ENCODE data around the gene CTPS2.
"Not testable (repeated sequence)": the region's sequence is repeated elsewhere in the genome, so short reads cannot be mapped to it uniquely, and the experiment has no call there.

CTPS2 gene

DNA sequence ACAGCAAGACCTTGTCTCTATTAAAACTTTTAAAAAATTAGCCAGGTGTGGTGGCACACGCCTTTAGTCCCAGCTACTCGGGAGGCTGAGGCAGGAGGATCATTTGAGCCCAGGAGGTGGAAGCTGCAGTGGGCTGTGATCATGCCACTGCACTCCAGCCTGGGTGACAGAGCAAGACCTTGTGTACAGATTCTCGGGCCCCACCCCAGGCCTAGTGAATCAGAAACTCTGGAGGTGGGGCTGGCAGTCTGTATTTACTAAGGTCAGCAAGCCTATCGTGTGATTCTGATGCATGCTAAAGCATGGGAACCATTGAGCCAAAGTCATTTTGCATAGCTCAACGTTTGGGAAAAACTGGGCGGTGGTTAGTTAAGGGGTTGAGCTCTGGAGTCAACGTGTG, 59.0 kb downstream of the CTPS2 start:
- Mint-ChIP-seq H3K36me3 (ENCODE audit: low read depth) (peaks cover 2% of the 10 kb centered on the region), H3K4me3 (no peak overlapping the region), H3K9me3 (no peaks in the 10 kb centered on the region), H3K27ac (no peak overlapping the region), H3K4me1 (no peaks in the 10 kb centered on the region), H3K27me3 (no peaks in the 10 kb centered on the region)
- DNase-seq = no peak
- no peak for ATAC-seq

DNA sequence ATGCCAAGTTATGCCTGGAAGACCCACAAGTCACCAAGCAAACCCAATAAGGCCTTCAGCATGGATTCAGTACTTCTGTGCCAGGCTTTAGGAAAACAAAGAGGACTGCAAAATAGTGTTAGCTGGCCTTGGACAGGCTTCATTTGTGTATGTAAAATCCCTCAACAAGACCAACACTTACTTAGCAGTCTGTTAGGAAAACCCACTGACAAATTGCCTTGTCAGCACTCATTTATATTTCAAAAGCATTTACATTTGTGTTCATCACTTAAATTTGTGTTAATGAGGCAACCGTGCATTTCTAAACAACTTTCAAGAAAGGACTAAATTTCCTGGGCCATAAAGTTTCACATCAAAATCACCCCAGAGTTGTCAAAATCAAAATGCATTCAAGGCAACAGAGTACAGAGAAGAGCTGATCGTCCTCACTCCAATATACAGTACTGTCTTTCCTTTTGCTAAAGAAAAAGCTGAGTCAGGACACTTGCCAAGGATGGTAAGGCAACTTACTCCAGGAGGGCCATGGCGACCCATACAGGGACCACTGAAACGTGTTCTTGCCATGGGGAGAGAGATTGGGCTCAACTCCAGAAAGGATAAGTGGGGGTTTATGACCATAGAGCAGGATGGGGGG, 61.0 kb downstream of the CTPS2 start:
- no peaks in the 10 kb centered on the region for H3K4me1 Mint-ChIP-seq
- DNase-seq (no peak), ATAC-seq (no peak)
- no peaks in the 10 kb centered on the region for H3K27me3 Mint-ChIP-seq
- no peaks in the 10 kb centered on the region for H3K9me3 Mint-ChIP-seq
- H3K36me3 Mint-ChIP-seq (ENCODE audit: low read depth) = peaks cover 4% of the 10 kb centered on the region
- H3K4me3 Mint-ChIP-seq = no peak overlapping the region
- H3K27ac Mint-ChIP-seq = no peak overlapping the region

DNA sequence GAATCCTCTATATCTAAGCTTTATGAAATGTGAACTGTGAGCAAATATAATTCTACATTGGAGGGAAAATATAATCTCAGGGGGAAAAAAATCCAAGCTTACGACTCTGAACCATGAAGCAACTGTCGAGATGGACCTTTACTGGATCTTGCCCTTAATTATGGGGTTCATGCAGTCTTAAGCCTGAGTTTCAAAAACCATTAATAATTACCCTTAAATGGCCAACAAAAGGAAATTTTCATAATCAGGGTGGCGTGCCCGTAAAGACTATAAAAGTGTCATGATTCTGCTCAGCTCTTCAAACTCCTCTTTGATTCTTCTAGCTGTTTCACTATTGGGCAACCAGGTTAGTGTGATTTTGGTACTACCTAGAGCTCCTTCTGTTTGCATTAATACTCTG, 62.6 kb downstream of the CTPS2 start, which contains the start of gene S100G:
Gene S100G (plus strand): TSS at position 301 of the 400 bp plus-strand sequence. CDS start 849 bp downstream, outside the sequence.
- Mint-ChIP-seq H3K4me3 (no peak within 1 kb of the TSS), H3K27me3 (no peaks in the 10 kb centered on the region), H3K9me3 (no peaks in the 10 kb centered on the region), H3K27ac (no peak within 1 kb of the TSS), H3K4me1 (no peaks in the 10 kb centered on the region), H3K36me3 (ENCODE audit: low read depth) (peaks cover 4% of the 10 kb centered on the region)
- ATAC-seq (no peak), DNase-seq (no peak)

DNA sequence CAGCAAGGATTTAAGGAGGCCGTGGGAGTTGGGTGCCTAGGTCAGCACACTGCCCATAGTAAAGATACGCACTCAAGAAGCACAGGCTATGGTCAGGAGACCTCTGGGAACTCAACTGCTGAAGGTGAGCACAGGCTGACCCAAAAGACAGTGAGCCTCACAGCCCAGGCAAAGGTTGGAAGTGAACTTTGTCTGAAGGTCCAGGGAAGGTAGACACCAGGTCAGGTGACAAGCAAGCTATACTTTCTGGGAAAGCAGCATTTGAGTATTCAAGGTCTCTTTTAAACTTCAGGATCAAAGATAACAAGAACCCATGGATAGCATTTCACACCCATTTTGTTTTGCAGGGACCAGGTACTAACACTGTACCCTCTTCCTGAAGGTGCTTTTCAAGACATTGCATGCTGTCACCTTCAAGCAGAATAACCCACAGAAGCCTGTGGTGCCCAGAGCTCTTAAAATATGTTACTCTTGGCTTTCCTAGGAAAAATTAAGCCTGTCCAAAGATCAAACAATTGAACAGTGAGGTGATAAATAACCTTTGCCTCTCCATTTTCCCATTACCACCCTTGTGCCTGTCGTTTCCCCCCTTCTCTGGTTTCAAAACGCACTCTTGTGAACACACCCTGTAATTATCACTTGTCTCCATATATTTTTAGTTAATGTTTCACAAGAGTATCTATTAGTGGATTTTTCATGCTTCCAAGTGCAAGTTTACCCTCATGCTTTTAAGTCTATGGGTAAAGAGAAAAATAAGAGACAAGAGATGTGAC, 65.9 kb downstream of the CTPS2 start:
- H3K27ac Mint-ChIP-seq = no peak overlapping the region
- H3K27me3 Mint-ChIP-seq = no peaks in the 10 kb centered on the region
- H3K36me3 Mint-ChIP-seq (ENCODE audit: low read depth) = peaks cover 4% of the 10 kb centered on the region
- H3K4me1 Mint-ChIP-seq = no peaks in the 10 kb centered on the region
- H3K4me3 Mint-ChIP-seq = no peak overlapping the region
- H3K9me3 Mint-ChIP-seq = no peaks in the 10 kb centered on the region
- ATAC-seq = no peak
- DNase-seq = no peak

DNA sequence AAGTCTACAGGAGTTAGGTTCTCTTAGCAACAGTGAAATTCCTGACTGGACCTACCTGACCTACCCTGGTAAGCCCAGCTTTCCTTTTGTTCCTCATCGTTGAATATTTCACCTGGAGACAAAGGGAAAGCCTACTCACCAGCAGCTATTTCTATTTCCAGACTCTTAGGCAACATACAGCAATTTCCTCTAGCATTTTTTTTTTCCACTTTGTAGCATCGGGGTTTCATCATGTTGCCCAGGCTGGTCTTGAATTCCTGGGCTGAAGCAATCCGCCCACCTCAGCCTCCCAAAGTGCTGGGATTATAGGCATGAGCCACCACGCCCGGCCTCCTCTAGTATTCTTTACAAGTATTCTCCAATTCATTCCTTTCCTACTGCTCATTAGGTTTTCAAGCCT, 69.3 kb downstream of the CTPS2 start:
- ATAC-seq = no peak
- Mint-ChIP-seq H3K27me3 (no peaks in the 10 kb centered on the region), H3K9me3 (no peaks in the 10 kb centered on the region), H3K27ac (no peak overlapping the region), H3K4me3 (no peak overlapping the region), H3K36me3 (ENCODE audit: low read depth) (peaks cover 2% of the 10 kb centered on the region), H3K4me1 (no peaks in the 10 kb centered on the region)
- DNase-seq = no peak

DNA sequence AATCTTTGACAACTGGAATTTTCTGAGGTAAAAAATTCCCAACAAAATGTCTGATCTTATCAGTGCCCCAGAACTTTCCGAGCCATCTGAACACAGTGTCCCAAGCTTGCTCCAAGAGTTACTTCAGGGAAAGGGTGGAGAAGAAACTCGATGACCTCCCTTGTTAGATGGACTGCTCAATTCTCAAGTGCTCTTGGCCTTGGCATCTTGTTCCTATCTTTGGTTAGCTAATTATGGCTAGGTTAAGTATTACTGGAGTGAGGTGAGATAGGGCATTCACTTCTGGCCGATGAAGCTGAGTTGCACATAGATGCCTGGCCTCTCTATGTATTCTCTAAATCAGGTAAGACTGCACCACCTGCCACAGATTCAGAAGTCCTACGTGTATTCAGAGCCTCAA, 71.6 kb downstream of the CTPS2 start:
- DNase-seq (no peak), ATAC-seq (no peak)
- H3K9me3 Mint-ChIP-seq = no peaks in the 10 kb centered on the region
- no peaks in the 10 kb centered on the region for H3K4me1 Mint-ChIP-seq
- H3K4me3 Mint-ChIP-seq = no peak overlapping the region
- H3K27ac Mint-ChIP-seq = no peak overlapping the region
- H3K27me3 Mint-ChIP-seq = no peaks in the 10 kb centered on the region
- H3K36me3 Mint-ChIP-seq (ENCODE audit: low read depth) = no peaks in the 10 kb centered on the region

DNA sequence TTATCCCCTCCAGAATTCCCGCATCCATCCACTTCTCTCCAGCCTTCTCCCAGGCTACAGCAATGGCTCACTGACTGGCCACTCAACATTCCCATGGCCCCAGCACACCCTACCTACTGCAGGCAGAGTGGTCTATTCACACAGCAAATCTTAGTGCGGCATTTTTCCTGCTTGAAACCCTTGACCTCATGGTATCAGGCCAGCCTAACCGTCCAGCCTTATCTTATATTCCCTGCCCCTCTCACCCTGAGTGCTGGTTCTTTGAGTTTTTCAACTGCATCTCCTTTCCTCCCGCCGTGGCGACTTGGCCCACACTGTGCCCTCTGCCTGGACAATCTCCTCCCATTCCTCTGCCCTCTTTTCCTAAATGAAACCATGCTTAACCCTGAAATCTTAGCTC, 72.5 kb downstream of the CTPS2 start:
- no peaks in the 10 kb centered on the region for H3K27me3 Mint-ChIP-seq
- no peak for ATAC-seq
- no peaks in the 10 kb centered on the region for H3K36me3 Mint-ChIP-seq (ENCODE audit: low read depth)
- H3K4me1 Mint-ChIP-seq = no peaks in the 10 kb centered on the region
- no peaks in the 10 kb centered on the region for H3K9me3 Mint-ChIP-seq
- no peak overlapping the region for H3K4me3 Mint-ChIP-seq
- H3K27ac Mint-ChIP-seq = no peak overlapping the region
- DNase-seq = no peak

DNA sequence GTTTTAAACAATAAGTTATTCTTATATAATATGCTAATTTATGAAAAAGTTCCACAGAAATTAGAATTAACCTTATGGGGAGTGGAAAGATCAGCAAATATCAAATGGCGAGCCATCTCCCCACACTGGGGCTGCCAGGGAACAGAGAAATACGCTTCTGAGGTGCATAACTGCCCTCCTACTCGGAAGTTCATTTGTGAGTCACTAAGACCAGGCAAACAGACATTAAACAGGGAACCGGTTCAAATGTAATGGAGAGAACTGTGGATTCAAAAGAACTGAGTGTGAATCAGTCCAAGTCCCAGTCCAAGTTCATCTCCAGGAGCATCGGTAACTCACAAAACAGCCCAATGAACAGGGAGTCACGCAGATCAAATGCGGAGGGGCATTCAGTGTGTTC, 73.9 kb downstream of the CTPS2 start:
- no peak overlapping the region for H3K4me3 Mint-ChIP-seq
- no peaks in the 10 kb centered on the region for H3K36me3 Mint-ChIP-seq (ENCODE audit: low read depth)
- H3K4me1 Mint-ChIP-seq = no peaks in the 10 kb centered on the region
- DNase-seq = no peak
- H3K27me3 Mint-ChIP-seq = no peaks in the 10 kb centered on the region
- no peak for ATAC-seq
- H3K9me3 Mint-ChIP-seq = no peaks in the 10 kb centered on the region
- no peak overlapping the region for H3K27ac Mint-ChIP-seq

DNA sequence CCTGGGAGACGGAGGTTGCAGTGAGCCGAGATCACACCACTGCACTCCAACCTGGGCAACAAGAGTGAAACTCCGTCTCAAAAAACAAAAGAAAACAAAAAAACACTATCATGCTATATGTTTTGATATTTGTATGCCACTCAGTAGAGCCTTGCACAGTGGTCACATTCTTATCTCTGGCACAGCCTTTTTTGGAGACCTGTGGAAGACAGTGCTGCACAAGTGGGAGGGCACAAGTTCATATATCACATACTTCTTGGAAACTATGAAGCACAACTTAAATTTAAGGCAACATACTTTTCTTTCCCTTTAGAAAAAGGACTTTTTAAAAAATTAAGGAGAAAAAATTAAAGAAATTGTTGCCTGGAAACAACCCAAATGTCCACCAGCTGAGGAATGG, 76.9 kb downstream of the CTPS2 start:
- Mint-ChIP-seq H3K9me3 (no peaks in the 10 kb centered on the region), H3K27ac (no peak overlapping the region), H3K4me3 (no peak overlapping the region), H3K36me3 (ENCODE audit: low read depth) (no peaks in the 10 kb centered on the region), H3K27me3 (no peaks in the 10 kb centered on the region), H3K4me1 (no peaks in the 10 kb centered on the region)
- DNase-seq = no peak
- ATAC-seq = no peak

GRCh38 chrX:16635040-16635439, 77.4 kb downstream of the CTPS2 start:
- H3K9me3 Mint-ChIP-seq = no peaks in the 10 kb centered on the region

GRCh38 chrX:16633754-16634153, 78.7 kb downstream of the CTPS2 start:
- DNase-seq (no peak), ATAC-seq (no peak)
- H3K27me3 Mint-ChIP-seq = no peaks in the 10 kb centered on the region
- no peaks in the 10 kb centered on the region for H3K4me1 Mint-ChIP-seq
- no peaks in the 10 kb centered on the region for H3K9me3 Mint-ChIP-seq
- H3K27ac Mint-ChIP-seq = no peak overlapping the region
- no peaks in the 10 kb centered on the region for H3K36me3 Mint-ChIP-seq (ENCODE audit: low read depth)
- no peak overlapping the region for H3K4me3 Mint-ChIP-seq

More at GRCh38 chrX:16635040-16635439, 77.4 kb downstream of the CTPS2 start:
- DNase-seq (no peak), ATAC-seq (no peak)
- Mint-ChIP-seq H3K4me1 (no peaks in the 10 kb centered on the region), H3K4me3 (no peak overlapping the region), H3K27me3 (no peaks in the 10 kb centered on the region), H3K27ac (no peak overlapping the region), H3K36me3 (ENCODE audit: low read depth) (no peaks in the 10 kb centered on the region)

- ATAC-seq = no peak
- Mint-ChIP-seq H3K36me3 (ENCODE audit: low read depth) (no peaks in the 10 kb centered on the region), H3K4me3 (no peak overlapping the region), H3K27me3 (no peaks in the 10 kb centered on the region), H3K4me1 (no peaks in the 10 kb centered on the region), H3K27ac (no peak overlapping the region), H3K9me3 (no peaks in the 10 kb centered on the region)
- no peak for DNase-seq
These were observed 82.6 kb downstream of the CTPS2 start for GRCh38 chrX:16629909-16630308.

DNA sequence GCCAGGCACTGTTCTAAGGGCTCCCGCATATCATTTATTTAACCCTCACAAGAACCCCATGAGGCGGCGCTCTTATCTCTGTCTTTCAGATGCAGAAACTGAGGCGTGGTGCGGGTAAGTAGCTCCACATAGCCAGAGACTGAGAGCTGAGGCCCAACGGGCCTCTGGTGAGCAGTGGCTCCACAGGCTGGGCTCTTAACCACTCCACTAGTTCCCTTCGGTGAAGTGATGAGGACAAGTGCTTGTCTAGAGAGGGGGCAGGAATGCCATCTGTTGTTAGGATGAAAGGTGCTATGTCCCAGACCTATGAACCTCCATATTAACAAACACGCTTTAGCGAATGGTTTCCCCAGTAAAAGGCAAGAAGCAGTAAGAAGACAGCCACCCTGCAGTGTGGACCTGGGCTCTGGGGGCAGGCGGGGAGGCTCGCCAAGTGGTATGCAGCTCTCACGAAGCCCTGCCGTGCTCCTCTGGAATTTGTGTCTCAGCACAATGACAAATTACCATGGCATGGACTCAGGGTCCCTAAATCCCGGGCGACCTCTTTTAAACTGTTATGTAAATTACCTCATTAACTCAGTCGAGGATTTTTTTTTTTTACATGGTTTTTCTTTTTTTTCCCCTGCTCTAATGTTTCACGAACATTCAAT, 83.4 kb downstream of the CTPS2 start:
- no peak overlapping the region for H3K27ac Mint-ChIP-seq
- no peaks in the 10 kb centered on the region for H3K36me3 Mint-ChIP-seq (ENCODE audit: low read depth)
- no peaks in the 10 kb centered on the region for H3K9me3 Mint-ChIP-seq
- H3K27me3 Mint-ChIP-seq = no peaks in the 10 kb centered on the region
- H3K4me3 Mint-ChIP-seq = no peak overlapping the region
- no peak for DNase-seq
- H3K4me1 Mint-ChIP-seq = no peaks in the 10 kb centered on the region
- ATAC-seq = no peak

- not testable (repeated sequence) for H3K27ac Mint-ChIP-seq; DNase-seq; ATAC-seq; H3K4me1 Mint-ChIP-seq; H3K36me3 Mint-ChIP-seq (ENCODE audit: low read depth); H3K27me3 Mint-ChIP-seq; H3K9me3 Mint-ChIP-seq; H3K4me3 Mint-ChIP-seq
These were observed 84.0 kb downstream of the CTPS2 start for GRCh38 chrX:16628511-16628910.

DNA sequence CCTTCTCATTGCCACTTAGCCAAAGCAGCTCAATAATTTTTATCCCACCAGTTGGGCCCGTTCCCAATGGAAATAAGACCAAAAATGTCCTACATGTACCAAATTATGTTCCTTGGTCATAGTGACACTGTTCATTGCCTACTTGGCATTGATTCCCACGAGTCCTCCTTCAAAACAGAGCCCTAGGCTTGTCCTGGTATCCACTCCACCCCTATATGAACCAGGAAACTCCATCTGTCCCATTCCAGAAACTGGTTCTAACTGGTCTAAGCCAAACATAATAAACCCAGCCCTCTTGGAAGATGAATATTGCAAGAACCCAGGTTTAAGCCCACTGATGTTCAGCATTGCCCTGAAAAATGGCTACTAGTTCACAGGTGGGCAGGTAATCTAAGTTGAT, 93.4 kb downstream of the CTPS2 start:
- Mint-ChIP-seq H3K27ac (no peak overlapping the region), H3K4me3 (no peak overlapping the region), H3K27me3 (no peaks in the 10 kb centered on the region), H3K9me3 (no peaks in the 10 kb centered on the region), H3K4me1 (no peaks in the 10 kb centered on the region), H3K36me3 (ENCODE audit: low read depth) (peaks cover 13% of the 10 kb centered on the region)
- no peak for ATAC-seq
- DNase-seq = no peak
